GM20000 (cell line): Measurements from ENCODE around the gene DSCAML1.
"Not testable (repeated sequence)": the region's sequence is repeated elsewhere in the genome, so short reads cannot be mapped to it uniquely, and the experiment has no call there.

ENCODE experiments used
- DNase-seq: peaks from one replicate; pipeline ENCODE4 v3.0.0; 2012; ENCODE audit warnings: low spot score
- TF ChIP-seq, protein P1 (sequence below): IDR thresholded peaks from 2 replicates; pipeline ENCODE4 v1.5.1; 2012; ENCODE audit warnings: mild to moderate bottlenecking, control low read depth; ENCODE audit errors: extremely low read depth, missing control alignments

The DSCAML1 gene

DNA sequence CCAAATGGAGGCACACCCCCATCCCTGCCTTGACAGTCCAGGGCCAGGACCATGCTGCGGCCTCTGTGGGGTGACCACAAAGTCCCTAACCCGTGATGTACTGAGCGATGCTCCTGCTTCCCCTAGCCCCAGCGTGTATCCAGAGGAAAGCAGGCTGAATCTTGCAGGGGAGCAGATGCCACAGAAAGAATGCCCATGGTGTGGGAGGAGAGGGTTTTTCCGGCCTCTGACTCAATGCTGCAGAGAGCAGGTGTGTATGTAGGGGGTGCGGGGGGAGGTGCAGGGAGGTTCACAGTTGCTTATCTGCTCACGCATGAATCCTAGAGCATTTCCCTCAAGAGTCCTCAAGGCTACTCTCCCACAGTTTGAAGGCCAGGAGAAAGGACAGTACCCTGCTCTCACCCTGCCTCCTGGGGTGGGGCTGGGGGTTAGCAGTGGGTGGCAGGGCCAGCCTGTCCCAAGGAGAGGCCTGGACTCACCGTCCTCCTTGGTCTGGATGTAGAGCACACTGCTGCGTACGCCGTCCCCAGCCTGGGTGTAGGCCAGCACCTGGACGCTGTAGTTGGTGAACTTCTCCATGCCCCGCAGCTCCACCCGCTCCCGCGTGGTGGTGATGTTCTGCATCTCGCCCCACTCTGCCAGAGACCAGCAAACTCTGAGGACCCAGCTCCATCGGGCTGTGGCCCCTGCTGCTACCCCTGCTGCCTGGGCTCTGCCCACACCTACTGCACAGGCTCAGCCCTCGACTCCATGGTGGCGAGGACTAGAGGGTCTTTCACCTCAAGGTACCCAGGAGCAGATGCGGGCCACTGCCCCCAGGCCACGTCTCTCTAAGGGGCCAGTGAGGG is 338.5 kb downstream of the DSCAML1 start:
- DNase-seq = peak; percentile 44
- TF ChIP-seq, protein P1, sequence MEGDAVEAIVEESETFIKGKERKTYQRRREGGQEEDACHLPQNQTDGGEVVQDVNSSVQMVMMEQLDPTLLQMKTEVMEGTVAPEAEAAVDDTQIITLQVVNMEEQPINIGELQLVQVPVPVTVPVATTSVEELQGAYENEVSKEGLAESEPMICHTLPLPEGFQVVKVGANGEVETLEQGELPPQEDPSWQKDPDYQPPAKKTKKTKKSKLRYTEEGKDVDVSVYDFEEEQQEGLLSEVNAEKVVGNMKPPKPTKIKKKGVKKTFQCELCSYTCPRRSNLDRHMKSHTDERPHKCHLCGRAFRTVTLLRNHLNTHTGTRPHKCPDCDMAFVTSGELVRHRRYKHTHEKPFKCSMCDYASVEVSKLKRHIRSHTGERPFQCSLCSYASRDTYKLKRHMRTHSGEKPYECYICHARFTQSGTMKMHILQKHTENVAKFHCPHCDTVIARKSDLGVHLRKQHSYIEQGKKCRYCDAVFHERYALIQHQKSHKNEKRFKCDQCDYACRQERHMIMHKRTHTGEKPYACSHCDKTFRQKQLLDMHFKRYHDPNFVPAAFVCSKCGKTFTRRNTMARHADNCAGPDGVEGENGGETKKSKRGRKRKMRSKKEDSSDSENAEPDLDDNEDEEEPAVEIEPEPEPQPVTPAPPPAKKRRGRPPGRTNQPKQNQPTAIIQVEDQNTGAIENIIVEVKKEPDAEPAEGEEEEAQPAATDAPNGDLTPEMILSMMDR = no peak

GRCh38 chr11:117457835-117458234 is 339.2 kb downstream of the DSCAML1 start:
- DNase-seq = no peak
- TF ChIP-seq, protein P1 = no peak

DNA sequence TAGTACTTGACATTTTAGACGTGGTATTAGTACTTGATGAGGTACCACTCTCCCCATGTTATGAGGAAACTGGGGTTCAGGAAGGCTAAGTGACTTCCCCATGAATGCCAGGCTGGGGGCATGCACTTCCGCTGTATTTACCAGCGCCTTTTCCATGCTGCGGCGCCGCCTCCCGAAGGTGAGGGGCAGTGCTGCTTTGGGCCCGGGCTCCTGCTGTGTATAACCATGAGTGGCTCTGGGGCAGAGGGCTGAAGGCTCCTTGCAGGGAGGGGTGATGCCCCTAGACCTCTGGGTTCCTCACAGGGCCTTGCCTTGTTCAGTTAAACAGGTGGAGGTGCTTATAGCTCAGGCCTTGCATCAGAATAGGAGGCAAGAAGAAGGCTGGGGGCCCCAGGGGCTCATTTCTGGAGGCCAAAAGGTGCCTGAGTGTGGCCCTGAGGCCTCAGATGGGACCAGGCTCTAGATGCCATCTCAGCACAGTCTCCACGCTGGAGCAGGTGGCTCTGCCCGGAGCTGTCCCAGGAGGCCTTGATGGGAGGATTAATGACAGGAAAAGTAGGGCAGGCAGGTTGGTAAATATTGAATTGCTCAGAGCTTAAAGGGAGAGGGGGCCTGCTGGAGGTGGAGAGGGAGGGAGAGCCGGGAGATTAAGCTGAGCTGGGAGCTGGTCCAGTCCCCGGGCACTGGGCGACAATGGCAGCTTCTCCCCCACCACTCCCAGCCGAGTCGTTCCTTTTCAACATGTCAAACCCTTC is 339.8 kb downstream of the DSCAML1 start:
- DNase-seq = no peak
- TF ChIP-seq, protein P1 = no peak

GRCh38 chr11:117456721-117457029 is 340.3 kb downstream of the DSCAML1 start:
- not testable (repeated sequence) for DNase-seq

DNA sequence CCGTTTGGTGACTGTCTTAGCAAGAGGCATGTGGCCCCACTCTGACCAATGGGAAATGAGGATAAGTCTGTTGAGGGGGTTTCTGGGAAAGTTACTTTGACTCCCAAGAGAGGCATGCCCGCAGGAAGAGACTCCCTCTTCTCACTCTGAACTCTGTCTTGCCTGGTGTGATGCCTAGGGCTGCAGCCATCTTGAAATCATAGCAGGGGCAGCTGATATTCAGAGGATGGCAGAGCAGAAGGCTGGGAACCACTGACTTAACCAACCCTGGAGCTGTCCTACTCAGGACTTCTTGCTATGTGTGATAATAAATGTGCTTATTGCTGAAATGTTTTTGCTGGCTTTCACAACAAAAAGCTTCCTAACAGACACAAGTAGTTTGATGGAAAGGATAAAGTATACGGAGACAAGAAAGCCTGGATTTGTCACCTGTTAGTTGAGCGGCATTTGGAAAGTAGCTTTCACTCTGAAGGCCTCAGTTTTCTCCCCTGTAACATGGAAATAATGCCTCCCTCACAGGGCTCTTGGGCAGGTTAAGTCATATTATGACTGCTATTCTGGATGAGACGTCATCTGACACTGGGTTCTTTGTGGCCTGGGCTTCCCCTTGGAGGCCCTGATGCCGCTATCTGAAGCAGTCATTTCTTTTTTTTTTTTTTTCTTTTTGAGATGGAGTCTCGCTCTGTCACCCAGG is 340.8 kb downstream of the DSCAML1 start:
- peak; percentile 80 for DNase-seq
- TF ChIP-seq, protein P1 = no peak

- TF ChIP-seq, protein P1 = no peak
- DNase-seq = no peak
Measured at GRCh38 chr11:117454564-117454917, 342.5 kb downstream of the DSCAML1 start.

DNA sequence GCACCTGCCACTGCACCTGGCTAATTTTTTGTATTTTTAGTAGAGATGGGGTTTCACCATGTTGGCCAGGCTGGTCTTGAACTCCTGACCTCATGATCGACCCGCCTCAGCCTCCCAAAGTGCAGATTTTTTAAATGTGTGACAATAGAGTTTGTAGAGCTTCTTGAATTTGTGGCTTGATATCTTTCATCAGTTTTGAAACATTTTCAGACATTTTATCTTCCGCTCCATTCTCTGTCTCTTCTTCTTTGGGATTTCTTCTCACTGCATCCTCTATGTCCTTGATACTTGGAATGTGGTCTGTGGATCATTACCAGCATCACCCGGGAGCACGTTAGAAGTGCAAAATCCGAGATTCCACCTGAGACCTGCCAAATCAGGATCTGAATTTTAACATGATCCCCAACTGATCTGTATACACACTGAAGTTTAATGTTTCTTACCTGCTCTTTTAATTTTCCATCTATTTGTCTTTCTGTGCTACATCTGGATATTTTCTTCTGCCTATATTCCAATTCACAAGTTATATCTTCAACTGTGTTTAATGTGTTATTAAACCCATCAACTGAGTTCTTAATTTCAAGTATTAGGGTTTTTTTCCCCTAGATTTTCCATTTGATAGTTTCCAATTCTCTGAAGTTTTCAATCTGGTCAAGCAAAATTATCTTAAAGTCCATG is 343.0 kb downstream of the DSCAML1 start:
- no peak for DNase-seq

More for the DNA sequence above, 343.0 kb downstream of the DSCAML1 start:
- TF ChIP-seq, protein P1 = no peak
